Right lobe of liver (tissue), 4 donors: ENCODE results near the gene NEK8.

Source experiments
- CTCF ChIP-seq, 4 donors: fragments of 200-600 bp in 3 of 4; fragments of 450-650 bp in 1 of 4; IDR thresholded peaks; one replicate each; pipeline versions ENCODE4 v1.5.1 to v1.8.0; 2016 to 2022; ENCODE audit warnings: antibody characterized with exemption in 4 of 4, mild to moderate bottlenecking in 2 of 4
- POLR2A ChIP-seq: fragments of 450-650 bp; IDR thresholded peaks from one replicate; pipeline ENCODE4 v1.6.1; 2017; ENCODE audit warnings: antibody characterized with exemption, mild to moderate bottlenecking
- donor health status: DM: no; HTN: no; CAD: no.
- donor health status: DM: no; HTN: no; CAD: no.
- donor health status: DM: no; HTN: yes; CAD: no.

GRCh38 chr17:28783161-28783560 is 54.6 kb downstream of the NEK8 start:
- TF ChIP-seq CTCF (IDR thresholded peaks at IDR 0.05) (no peak), POLR2A (no peak)
